MCF 10A (cell line): ENCODE measurements around the gene CCDC185. TPM values are rescaled to one million over a fixed set of nuclear protein-coding genes. Genes with fewer than 3 reads are reported as not detected.

Source experiments
- BruUV-seq: library from RNA; stranded (reverse); fragments of 400-500 nt; replicated peaks from 2 replicates; lab custom pipeline; 2021; lab: Mats Ljungman, UMichigan
- CTCF ChIA-PET: fragments of 300-600 bp; sonication (Branson Sonifier 250); formaldehyde crosslinking; extraction: SDS; loops from one replicate; lab custom pipeline; 2021; ENCODE audit warnings: antibody characterized with exemption, inconsistent platforms; lab: Yijun Ruan, JAX
- POLR2A ChIA-PET: fragments of 300-600, 350-650 bp; sonication (Branson Sonifier 250); formaldehyde crosslinking; extraction: SDS; loops from one replicate; lab custom pipeline; 2020; ENCODE audit warnings: antibody characterized with exemption, inconsistent platforms; lab: Yijun Ruan, JAX
- DNase-seq: peaks from one replicate; pipeline ENCODE4 v3.0.0-alpha.2; 2018; ENCODE audit not compliant: unreplicated experiment
- H3K27ac Mint-ChIP-seq: one replicate; pipeline ENCODE4 v1.8.0; 2022; ENCODE audit warnings: mild to moderate bottlenecking, low read depth, mixed read lengths; ENCODE audit not compliant: unreplicated experiment
- H3K27me3 Mint-ChIP-seq: one replicate; pipeline ENCODE4 v1.8.0; 2022; ENCODE audit warnings: mixed read lengths; ENCODE audit not compliant: insufficient read depth, unreplicated experiment
- H3K36me3 Mint-ChIP-seq: one replicate; pipeline ENCODE4 v1.8.0; 2022; ENCODE audit warnings: mild to moderate bottlenecking, moderate library complexity, mixed read lengths; ENCODE audit not compliant: insufficient read depth, unreplicated experiment
- H3K4me1 Mint-ChIP-seq: one replicate; pipeline ENCODE4 v1.8.0; 2022; ENCODE audit warnings: mixed read lengths; ENCODE audit not compliant: insufficient read depth, unreplicated experiment
- H3K4me3 Mint-ChIP-seq: one replicate; pipeline ENCODE4 v1.8.0; 2022; ENCODE audit warnings: mild to moderate bottlenecking, moderate library complexity, mixed read lengths; ENCODE audit not compliant: unreplicated experiment
- H3K9me3 Mint-ChIP-seq: one replicate; pipeline ENCODE4 v1.8.0; 2022; ENCODE audit warnings: mixed read lengths; ENCODE audit not compliant: unreplicated experiment
- intact Hi-C: fragments of 100-400 bp; cut with micrococcal nuclease; formaldehyde crosslinking; loops from 2 replicates; pipeline ENCODE4 v1.14.1; 2022
- total RNA-seq: library from RNA; stranded (reverse); gene quantifications from 2 replicates; pipeline ENCODE4 v1.2.3, GENCODE V29; 2022
- TF ChIP-seq, protein P1 (sequence below): fragments of 200-600 bp; IDR thresholded peaks from one replicate; pipeline ENCODE4 v1.8.0; 2022; ENCODE audit warnings: antibody characterized with exemption, mild to moderate bottlenecking; ENCODE audit not compliant: unreplicated experiment

CCDC185 gene
- total RNA-seq, 1 experiment from 2014 or later, result not detected

DNA sequence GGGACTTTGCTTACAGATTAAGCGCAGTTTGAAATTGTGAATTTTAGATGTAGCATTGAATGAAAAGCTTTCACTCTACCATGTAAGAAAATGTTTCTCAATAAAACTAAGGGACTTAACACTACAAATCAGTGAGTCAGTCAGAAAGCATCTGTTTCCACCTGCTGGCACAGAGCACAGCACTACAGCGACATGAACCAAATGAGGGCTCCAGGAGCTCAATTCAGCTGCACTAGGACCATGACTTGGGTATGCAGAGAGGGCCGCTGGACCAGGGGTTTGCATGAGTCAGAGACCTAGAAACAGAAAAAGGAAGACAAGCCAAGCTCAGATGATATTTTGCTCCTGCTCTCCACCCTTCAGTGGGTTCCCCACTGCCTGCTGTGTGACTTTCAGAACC is 34.4 kb upstream of the CCDC185 start:
- intact Hi-C loops, result loop anchor here (1.0 to 10.0 kb wide), 3 partner anchors 184 to 316 kb away; no protein-coding TSS in a partner anchor
- Mint-ChIP-seq H3K4me1 (peaks cover 7% of the 10 kb centered on the region), H3K4me3 (no peak overlapping the region), H3K36me3 (no peaks in the 10 kb centered on the region), H3K27ac (no peak overlapping the region), H3K9me3 (no peaks in the 10 kb centered on the region), H3K27me3 (peaks cover 51% of the 10 kb centered on the region)
- POLR2A ChIA-PET, result interaction anchor here (0.6 to 2.0 kb wide), 9 partner anchors 8 to 325 kb away, joined by 3 to 17 read pairs (median 4); no protein-coding TSS in a partner anchor
- TF ChIP-seq, protein P1, sequence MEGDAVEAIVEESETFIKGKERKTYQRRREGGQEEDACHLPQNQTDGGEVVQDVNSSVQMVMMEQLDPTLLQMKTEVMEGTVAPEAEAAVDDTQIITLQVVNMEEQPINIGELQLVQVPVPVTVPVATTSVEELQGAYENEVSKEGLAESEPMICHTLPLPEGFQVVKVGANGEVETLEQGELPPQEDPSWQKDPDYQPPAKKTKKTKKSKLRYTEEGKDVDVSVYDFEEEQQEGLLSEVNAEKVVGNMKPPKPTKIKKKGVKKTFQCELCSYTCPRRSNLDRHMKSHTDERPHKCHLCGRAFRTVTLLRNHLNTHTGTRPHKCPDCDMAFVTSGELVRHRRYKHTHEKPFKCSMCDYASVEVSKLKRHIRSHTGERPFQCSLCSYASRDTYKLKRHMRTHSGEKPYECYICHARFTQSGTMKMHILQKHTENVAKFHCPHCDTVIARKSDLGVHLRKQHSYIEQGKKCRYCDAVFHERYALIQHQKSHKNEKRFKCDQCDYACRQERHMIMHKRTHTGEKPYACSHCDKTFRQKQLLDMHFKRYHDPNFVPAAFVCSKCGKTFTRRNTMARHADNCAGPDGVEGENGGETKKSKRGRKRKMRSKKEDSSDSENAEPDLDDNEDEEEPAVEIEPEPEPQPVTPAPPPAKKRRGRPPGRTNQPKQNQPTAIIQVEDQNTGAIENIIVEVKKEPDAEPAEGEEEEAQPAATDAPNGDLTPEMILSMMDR, result peak; percentile 24
- peak; percentile 58 for DNase-seq
- CTCF ChIA-PET, result interaction anchor here (0.6 to 9.1 kb wide), 34 partner anchors 8 to 542 kb away, joined by 3 to 171 read pairs (median 4); no protein-coding TSS in a partner anchor
- BruUV-seq, result no TSS peak

DNA sequence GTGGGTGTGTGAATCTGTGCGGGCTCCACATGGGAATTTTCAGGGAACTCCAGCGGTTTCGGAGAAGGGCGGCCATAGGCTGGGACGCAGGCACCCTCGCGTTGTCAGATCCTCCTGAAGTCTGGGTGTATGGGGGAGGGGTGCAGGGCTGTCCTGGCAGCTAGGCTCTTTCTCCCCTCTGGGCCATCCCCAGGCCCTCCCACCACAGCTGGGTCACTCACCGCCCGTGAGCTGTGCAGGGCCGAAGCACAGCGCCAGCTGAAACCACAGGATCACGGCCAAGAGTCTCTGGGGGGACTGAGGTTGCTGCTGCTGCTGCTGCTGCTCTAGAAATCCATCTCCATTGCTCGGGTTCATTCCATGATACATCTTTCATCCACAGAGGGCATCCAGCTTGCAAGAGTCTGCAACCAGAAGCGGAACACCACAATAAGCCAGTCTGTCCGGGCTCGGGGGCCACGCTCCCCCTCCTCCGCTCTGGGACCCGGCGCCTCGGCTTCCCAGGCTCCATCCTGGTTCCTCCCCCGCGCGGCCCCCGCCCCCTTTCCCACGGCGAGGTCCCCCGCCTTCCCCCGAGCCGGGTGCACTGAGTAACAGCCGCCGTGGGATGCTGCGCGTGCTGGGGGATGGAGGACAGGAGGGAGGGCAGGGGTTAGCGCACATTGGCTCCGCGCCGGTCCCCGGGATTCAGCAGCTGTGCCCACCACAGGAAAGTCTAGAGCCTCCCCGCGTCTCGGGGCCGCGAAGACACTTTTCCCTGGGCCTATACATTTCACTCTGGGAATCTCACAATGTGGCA is 30.0 kb upstream of the CCDC185 start:
- ChIA-PET POLR2A (interaction anchor here (0.7 to 1.4 kb wide), 3 partner anchors 11 to 486 kb away, joined by 3 to 5 read pairs (median 4); no protein-coding TSS in a partner anchor), CTCF (interaction anchor here (0.5 to 9.1 kb wide), 9 partner anchors 19 to 1743 kb away, joined by 3 to 171 read pairs (median 3); no protein-coding TSS in a partner anchor)
- Mint-ChIP-seq H3K9me3 (no peaks in the 10 kb centered on the region), H3K4me1 (no peaks in the 10 kb centered on the region), H3K36me3 (no peaks in the 10 kb centered on the region), H3K27me3 (peaks cover 73% of the 10 kb centered on the region), H3K4me3 (peak overlapping the region; percentile 69), H3K27ac (no peak overlapping the region)
- no TSS peak for BruUV-seq
- intact Hi-C loops, result no loop called here
- TF ChIP-seq, protein P1, result no peak
- no peak for DNase-seq

DNA sequence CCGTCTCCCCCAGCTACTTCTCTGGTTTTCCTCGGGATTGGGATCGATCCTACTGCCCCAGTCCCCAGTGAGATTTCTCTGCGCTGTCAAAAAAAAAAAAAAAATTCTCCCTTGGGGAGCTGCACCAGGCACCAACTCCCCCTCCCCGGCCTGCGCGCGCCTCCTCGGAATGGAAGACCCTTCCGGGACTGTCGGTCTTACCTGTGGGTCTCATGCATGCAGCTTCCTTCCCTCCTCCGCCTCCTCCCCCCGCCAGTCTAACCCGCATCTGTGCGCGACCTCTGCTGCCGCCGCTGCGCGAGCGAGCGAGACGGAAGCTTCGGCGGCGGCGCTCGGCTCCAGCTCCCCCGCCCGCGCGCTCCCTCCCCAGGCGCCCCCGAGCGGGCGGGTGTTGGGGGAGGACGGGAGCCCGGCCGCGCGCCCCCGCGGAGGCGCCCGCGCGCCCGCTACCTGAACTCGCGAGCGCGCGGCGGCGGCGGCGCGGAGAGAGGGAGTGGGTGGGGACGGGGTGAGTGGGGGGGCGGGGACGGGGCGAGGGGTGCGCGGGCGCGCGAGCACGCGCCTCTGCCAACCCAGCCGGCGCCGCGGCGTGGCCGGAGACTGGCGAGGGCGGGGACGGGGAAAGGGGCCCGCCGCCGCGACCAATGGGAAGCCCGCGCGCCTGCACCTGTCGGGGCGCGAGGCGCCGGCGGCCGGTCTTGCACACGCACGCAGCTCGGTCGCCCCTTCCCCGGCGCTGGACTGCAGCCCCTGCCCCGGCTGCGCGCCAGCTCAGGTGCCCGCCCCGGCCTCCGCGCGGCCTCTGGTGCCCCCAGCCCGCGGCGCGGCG is 29.1 kb upstream of the CCDC185 start, which contains the start of gene SUSD4:
Gene SUSD4 (minus strand): TSS at position 321 of the 829 bp plus-strand sequence. CDS start 751 bp downstream, outside the sequence.
- intact Hi-C loops, result no loop called here
- DNase-seq, result no peak
- Mint-ChIP-seq H3K36me3 (no peaks in the 10 kb centered on the region), H3K27me3 (peaks cover 77% of the 10 kb centered on the region), H3K9me3 (no peaks in the 10 kb centered on the region), H3K4me1 (no peaks in the 10 kb centered on the region), H3K4me3 (peak within 1 kb of the TSS; percentile 69), H3K27ac (no peak within 1 kb of the TSS)
- TF ChIP-seq, protein P1, result no peak
- CTCF ChIA-PET, result interaction anchor here (0.6 to 9.1 kb wide), 11 partner anchors 18 to 1744 kb away, joined by 3 to 171 read pairs (median 3); no protein-coding TSS in a partner anchor
- POLR2A ChIA-PET, result interaction anchor here (0.7 to 1.4 kb wide), 3 partner anchors 12 to 485 kb away, joined by 3 to 5 read pairs (median 4); no protein-coding TSS in a partner anchor
- BruUV-seq, result no TSS peak
